Stimulated activated CD4-positive, alpha-beta T cell treated with anti-CD3 and anti-CD28 coated beads, Interleukin-4, amount 100 ng/mL, for 24 hours (primary cell): ENCODE results near the gene CTBP2.

Experiments used
- DNase-seq: peaks from one replicate; pipeline ENCODE4 v3.0.0-alpha.2; 2020

Gene CTBP2

DNA sequence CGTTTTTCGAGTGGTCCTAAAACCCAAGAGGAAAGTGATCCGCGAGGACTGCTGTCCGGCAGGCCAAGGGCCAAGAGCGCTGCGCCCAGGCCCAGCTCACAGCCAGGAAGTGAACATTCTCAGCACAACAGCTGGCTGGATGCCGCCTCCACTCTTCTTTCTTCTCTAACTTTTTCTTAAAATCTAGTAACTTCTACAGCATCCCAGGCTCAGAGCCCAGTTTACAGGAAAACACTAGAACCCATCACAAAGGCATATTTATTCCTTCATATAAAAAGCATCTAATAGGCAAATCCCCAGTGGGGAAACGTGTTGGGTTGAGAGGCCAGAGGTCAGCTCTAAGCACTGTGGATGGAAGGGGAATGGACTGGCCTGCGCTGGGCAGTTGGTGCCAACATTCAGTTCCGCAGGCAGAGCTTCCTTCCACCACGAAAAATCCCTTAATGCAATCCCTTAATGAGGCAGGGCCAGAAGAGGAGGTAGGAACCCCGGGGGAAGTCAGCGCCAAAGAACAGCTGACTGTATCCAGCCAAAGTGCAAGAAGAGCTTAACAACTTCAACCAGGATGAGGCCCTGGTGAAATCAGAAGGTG, 143.7 kb downstream of the CTBP2 start:
- DNase-seq, result no peak

DNA sequence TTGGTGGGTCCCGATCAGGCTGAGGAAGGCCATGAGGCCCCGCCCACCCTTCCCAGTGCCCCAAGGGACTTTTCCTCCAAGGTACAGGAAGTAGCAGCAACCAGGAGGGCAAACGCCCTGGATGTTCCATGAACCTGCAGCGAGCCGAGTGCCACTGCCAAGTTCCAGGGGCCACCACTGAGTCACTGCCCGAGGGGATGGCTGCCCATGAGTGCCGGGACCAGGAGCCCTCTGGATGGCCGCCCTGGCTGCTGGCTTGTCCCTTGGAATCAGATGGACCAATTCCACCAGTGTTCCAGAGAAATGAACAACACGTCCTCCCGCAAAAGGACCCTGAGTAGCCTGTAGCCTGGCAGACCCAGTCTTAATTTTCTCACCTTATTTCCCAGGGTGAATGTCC, 144.2 kb downstream of the CTBP2 start:
- DNase-seq, result no peak

DNA sequence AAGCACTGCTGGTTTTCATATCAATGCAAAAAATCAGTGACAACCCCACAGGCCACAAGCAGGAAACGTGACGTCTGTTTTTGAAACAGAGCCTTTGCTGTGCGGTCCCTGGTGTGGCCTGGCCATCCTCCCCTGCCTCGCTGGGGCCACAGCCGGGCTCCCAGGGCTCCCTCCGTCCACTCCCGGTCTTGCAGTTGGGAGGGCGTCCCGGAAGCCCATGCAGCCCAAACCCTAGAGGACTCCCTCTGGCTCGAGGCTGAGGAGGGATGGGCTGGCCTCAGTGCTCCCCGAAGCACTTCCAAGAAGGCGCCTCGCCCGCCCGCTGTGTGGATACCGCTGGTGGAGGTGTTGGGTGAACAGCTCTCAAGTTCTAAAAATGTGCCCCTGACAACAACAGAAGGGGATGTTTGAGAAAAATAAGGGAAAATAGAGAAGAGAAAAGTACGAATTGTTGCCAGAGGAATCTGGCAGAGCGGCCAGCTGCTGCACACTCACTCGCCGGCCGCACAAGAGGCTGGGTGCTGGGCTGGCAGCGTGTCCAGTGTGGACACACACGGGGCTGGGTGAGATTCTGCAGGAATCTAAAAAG, 144.9 kb downstream of the CTBP2 start:
- no peak for DNase-seq

DNA sequence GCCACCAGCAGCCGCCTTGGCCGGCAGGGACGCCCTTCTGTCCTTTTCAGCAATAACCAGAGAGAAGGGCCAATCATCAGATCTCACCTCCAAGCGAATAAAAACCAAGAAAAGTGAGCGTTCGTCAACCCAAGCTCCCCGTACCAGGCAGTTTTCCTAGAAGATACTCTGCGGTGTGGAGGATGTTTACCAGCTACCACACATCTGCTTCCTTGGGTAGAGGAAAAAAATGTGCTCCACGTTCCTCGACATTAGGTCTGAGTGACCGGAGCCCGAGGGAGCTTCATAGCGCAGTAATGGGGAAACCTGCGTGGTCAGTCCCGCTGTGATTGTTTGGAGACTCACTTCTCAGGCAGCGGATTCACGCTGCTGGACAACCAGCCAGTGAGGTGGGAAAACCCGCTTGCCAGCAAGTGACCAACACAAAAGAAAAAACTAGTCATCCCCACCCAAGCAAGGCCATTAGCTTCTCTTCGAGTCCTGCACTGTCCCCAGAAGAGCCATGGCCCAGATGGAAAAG, 145.5 kb downstream of the CTBP2 start:
- no peak for DNase-seq

DNA sequence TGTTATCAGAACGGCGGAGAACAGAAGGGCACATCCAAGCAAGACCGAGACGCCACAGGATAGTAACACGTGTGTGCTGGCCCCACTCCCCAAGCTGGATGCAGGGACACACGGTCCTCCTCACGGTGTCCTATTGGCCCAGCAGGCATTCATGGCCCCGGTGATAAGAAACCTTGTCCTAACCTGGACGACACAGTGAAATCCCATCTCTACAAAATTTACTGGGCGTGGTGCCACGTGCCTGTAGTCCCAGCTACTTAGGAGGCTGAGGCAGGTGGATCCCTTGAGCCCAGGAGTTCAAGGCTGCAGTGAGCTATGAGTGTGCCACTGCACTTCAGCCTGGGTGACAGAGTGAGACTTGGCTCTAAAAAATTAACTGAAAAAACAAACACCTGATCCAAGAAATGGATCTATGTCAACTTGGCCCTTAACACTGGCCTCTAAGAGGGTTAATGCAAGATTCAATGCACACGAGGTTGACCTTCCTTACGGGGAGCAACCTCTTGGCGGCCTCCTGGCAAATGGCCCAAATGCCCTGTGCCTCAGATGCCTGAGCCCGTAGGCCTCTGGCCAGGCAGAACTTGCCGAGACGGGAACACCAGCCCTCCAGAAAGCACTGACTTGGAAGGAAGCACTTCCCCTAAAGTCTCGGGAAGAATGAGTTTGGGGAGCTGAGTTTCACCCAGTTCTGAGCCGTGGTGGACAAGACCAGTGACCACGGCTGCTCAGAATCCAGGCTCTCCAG, 146.1 kb downstream of the CTBP2 start:
- DNase-seq, result no peak

DNA sequence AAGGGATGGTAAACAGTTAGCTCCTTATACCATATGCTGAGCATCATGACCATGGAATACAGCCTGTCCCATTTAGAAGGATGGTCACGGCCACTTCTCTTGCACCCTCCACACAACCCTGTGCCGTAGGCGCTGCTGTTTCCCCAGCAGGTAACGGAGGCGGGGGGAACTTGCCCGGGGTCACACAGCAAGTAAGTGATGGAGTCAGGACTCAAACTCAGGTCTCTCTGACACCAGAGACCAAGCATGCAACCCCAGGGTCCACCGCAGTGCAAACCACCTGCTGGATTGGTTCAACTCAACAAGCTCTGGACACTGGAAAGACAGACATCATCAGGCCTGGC, 146.9 kb downstream of the CTBP2 start:
- no peak for DNase-seq

DNA sequence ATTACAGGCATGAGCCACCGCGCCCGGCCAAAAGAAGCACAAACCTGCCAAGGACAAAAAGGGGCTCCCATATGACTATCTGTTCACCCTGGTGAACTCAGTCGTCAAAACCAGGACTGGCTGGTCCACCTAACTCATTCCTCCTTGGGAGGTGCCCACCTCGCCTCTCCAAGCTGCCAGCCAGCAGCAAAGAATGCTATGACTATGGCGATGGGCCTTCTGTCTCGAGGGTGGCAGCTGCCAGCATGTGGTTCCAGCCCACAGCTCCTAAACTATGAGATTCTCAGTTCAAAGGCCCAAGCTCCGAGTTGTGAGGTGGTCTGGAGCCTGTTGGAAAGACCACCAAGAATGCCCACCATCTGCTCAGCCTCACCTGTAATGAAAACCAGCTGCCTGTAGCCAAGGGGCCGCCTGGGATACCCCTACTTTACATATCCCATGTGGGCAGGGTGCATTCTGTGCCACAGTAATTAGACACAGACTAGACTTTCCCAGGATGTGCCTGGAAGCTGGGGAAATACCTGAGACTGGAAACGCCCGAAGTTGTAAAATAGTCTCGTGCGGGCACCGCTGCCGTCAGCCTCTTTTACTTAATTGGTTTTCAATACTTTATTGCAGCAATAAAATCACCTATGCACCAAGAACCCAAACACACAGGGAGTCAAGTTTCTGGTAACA, 147.4 kb downstream of the CTBP2 start:
- no peak for DNase-seq

DNA sequence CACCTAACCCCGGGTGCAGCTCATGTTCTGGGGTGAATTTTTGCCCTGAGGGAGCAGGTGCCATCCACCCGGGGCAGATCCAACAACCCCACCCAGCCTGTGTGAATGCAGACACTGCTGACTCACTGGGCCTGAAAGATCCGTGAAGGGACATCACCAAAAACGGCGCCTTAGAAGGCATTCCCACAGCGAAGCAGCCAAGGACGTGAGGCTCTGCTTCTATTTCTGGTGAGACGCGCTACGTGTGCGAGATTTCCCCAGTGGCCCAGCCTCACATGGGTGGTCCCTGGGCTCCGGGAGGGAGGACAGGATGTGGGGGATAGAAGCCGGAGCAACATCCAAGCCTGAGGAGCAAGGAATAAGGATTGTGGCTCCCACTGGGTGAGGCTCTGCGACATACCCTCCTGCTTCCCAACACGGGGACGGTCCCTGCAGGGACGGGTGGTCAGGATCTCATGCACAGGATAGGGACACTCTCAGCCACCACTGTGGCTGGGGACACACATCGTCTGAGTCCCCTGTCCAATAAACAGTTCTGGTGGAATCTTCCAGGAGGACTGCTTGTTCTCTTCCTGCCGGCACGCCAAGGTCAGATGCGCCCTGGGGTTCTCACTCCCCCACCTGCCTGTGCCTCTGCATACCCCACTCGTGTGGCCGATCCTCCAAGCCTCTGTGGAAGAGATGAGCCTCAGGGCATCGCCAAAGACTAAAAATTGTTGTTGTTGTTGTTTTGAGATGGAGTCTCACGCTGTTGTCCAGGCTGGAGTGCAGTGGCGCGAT, 148.2 kb downstream of the CTBP2 start:
- no peak for DNase-seq

DNA sequence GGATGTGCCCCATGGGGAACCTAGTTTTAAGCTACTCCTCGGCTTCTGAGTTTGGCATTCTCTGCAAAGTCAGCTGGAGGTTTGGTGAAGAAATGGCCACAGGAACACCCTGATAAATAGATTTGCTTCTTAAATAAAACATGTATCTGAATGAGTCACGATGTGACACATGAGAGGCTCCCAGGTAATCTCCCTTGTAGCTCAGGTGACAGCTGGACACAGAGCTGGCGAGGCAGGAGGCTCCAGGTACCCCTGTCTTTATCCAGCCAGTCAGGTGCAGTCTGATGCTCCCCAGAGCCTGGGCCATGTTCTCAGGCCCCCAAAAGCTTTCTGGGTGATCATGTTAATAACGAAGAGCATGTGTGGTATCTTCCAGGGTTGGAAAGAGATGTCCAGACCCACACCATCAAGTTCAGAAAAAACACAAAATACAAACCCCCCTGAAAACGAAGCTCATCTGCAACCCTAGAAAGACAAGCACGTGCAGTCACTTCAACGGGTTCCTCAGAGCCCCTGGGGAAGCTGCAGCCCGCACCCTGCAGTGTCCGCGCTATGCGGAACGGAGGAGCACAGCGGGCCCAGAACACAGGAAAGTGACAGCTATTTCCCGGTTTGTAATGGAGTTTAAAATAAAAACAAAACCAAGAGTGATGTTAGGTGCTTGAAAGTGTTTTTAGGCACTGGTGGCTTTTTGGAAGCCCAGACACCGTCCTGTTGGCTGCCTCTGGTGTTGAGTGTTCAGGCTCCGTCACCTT, 149.0 kb downstream of the CTBP2 start:
- no peak for DNase-seq

DNA sequence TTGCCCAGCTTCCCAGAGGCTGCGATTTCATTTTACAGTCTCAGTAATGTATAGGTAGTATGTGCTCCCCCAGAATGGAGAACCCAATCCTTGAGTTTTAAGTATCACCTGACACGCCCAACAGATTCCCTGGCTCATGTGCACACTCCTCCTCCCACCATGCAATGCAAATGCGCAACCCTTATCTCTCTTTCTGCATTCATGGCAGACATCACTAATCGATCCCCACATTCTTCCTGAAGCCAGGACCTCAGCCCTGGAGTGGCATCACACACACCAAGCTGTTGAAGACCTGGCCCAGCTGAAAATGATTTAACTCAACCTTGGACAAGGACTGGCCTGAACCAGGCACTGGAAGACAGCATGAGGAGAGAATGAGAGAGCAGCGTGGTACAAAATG, 150.0 kb downstream of the CTBP2 start:
- no peak for DNase-seq

DNA sequence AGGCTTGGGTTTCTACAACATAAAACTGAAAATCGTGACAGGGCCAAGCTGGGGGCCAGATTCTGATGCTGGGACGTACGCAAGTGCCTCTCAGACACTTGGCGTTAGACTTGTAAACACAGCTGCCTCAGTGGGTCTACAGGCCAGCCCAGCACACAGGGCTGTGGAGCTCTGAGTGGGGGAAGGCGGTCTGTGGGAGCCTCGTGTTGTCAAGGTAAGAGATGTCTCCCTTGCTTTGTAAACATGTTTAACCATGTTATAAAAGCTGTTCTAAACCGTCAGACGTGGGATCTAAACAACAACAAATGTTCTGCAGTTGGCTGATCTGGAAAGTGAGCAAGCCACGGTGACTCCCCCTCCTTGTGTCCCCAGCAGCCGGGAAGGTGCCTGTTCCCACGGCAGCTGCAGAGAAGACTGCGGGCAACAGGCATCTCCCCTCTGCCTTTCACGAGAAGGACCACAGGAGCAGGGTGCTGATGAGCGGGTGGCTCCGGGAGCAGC, 150.7 kb downstream of the CTBP2 start:
- DNase-seq, result no peak

DNA sequence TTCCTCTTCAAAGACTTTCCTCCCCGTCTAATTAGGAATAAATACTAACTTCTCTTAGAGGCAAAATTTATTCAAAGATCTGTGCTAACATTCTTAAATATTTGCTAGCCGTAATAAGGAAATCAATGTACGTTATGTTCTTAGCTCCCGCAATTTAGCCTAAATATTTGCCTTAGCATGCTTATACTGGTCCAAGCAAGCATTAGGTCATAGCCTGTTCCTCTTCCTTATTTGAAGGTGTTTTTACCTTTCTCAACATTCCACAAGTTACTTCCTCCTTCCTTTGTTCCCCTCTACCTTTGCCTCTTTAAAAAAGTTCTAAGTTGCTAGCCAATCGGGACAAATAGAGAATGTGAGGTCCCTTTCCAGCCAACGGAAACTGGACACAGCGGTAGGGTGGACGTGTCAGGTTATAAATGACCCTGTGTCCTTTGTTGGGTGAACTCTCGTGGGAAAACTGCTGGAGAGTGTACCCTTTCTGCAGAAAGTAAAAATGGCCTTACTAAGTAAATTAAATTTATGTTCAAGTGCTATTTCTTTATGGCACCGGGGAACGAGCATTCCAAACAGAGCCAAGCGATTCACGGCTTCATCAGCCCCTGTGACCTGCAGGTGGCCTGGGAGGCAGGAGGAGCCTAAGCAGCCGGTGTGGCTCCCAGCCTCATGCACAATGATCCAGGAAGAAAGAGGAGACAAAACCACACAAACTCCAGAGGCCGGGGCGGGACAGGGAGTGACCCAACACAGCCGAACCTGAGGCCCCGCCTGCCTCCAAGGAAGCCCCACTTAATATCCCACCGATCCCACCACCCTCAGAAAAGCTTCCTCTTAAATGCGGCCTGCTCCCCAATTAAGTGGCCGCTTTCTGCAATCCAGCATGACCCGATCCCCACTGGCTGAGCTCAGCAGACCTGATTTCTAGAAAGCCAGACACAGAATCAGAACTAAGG, 151.4 kb downstream of the CTBP2 start:
- DNase-seq, result no peak

DNA sequence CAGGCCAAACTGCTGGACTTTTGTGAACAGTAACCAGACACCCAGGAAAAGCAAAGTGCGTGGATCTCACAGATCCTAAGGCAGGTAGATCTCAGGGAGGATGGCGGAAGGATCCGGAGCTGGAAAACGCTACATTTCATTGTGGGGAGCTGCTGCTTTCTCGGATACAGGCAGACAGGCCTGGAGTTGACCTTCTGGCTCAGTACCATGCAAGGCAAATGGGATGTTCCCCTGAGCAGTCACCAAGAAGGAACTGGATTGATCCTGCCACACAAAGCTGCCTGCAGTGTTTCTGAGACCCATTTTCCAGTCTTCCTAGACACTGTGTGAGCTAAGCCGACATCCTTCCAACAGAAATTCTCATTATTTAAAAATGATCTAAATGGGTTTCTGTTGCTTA, 152.9 kb downstream of the CTBP2 start:
- DNase-seq, result no peak

DNA sequence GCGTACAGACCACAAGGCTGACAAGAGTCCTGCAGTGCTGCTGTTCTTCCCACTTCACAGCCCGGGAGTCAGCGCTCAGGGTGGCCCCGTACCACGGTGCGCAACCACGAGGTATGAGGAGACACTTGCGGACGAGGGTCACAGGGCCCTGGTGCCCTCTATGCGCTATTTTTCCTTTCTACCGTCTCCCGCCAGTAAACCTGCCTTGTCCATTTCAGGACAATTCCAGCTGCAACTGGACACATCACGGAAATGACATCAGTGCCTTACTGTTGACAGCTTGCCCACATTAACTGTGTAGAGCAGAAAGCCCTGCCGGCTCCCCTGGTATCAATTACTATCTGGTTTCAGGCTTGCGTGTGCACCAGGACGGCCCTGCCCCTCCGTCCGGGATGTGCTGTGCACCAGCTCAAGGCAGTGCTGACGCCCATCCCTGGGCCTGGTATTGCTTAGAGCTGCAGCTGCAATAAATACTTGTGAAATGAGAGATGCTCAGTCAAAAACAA, 153.4 kb downstream of the CTBP2 start:
- DNase-seq, result no peak

DNA sequence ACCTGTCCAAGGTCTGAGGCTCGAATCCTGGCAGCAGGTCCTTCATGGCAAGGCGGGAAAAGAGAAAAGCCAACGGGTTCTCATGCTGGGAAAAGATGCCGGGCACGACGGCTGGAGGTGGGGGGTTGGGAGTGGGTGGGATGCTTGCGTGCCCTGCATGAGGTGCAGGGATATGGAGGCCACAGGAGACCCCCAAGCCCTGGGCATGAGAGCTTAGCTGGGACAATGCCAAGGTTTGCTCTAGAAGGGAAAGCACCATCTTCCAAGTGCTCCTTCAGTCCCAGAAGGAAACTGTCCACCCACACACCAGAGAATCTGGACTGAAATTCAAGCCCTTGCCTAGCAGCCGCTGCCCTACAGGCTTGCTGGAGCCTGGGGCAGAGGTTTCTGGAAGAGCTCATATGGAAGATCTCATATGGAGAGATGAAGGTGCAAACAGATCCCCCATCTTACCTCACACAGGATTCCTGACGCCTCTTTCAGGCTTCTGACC, 154.1 kb downstream of the CTBP2 start:
- no peak for DNase-seq

DNA sequence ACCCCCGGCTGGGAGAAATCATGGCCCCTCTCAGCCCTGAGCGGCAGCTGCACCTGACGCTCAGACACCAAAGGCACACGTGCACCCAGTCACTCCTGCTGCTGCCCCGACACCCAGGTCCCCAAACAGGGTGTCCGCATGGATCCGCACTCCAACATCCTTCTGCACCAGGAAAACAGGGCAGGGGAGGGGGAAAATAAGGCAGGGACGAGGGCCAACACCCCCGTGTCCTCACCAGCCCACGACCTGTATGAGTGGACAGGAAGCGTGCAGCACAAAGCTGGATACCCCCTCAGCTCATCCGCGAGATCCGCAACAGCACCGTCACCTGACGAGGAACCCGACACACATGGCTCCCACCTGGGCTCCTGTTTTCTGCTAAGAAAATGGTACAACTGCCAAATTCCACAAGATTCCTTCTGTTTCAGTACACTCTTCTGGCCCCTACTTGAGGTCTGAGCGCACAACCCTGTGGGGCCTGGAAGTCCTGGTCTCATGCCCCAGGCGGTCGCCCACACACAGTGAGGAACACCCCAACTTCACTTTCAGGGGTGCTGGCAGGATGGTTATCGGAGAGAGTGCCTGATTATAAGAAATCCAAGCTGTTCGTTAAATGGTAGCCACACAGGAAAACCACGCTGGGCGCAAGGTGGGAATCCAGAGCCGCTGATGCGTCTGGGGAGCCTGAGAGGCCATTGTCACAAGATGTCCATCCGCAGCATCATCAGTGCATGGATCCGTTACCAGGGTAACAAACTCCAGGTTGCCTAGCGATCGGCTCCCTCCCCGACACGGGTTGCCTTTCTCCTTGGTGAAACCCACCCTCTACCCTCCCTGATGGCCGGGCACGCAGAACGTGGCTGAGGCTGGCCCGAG, 154.8 kb downstream of the CTBP2 start:
- no peak for DNase-seq

DNA sequence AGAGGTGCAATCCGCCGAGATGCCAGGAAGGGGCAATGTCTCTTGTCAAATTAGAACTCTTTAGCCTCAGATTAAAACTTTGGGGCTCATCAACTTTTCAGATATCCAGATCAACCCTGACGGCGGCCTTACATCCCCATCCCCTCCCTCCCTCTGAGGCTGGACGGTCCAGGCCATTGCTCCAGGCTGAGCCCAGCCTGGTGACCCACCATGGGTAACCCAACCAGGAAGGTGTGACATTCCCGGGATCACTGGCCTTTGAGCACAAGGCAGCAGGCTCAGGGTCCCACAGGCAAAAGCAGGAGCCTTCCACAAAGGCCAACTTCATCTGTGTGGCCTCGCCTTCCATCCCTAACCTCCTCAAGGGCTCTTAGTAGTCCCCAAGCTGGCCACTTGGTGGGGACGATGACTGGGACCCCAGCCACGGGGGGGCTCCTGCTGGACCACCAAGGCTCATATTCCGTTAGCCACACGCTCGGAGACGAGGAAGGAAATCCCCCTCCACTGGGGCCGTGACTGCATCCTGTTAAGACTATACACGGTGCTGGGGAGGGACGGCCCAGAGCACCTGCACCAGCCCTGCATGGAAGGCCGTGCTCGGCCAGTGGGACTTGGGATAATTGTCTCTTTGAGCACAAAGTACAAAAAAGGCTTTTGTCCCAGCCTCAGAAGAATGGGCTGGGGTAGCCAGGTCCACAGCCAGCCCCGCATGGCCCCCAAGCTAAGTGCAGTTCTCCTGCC, 155.6 kb downstream of the CTBP2 start:
- no peak for DNase-seq

DNA sequence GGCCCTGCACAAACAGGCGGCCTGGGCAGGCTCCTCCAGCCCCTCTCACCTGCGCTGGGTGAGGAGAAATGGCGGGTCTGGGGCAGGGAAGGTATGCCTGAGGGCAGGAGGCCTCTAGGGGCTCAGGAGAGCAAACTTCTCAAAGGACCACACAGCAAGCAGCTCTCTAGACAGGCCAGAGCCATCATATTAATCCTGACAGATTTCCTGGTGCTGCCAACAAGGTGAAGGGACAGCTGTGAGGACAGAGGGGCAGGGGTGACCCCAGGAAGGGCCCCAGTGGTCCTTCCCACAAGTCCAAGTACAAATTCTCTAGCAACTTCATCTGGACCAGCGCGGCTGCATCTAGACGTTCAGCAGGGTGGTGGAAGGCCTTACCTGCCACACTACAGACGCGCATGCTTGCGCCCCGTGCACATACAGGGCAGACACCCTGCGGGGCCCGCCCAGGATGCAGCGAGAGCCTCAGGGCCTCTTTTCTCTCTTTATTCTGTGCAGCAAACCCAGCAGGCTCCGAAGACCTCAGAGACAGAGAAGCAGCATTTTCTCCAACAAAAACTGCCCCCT, 156.4 kb downstream of the CTBP2 start:
- no peak for DNase-seq
